HL-60/S4 treated with phorbol 12-myristate 13-acetate at 8.2 ng/mL for 4 days and 3 days (cell line): Measurements from ENCODE around the gene CAMTA1.

Experiments
- in situ Hi-C: fragments of 300-500 bp; cut with MboI; formaldehyde crosslinking; loops from 2 replicates; pipeline ENCODE4 v1.15.0; 2022; ENCODE audit warnings: low sequenced_read_pairs

The CAMTA1 gene

DNA sequence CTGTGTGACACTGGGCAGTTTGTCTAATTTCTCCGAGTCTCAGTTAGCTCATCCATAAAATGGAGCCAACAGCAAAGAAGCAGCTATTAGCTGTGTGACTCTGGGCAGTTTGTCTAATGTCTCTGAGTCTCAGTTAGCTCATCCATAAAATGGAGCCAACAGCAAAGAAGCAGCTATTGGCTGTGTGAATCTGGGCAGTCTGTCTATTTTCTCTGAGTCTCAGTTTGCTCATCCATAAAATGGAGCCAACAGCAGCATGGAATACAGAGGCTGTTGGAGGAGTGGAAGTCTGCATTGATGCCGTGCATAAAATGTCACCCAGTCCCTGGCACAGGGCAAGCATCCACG, 688.9 kb downstream of the CAMTA1 start:
- in situ Hi-C loops, result no loop called here

DNA sequence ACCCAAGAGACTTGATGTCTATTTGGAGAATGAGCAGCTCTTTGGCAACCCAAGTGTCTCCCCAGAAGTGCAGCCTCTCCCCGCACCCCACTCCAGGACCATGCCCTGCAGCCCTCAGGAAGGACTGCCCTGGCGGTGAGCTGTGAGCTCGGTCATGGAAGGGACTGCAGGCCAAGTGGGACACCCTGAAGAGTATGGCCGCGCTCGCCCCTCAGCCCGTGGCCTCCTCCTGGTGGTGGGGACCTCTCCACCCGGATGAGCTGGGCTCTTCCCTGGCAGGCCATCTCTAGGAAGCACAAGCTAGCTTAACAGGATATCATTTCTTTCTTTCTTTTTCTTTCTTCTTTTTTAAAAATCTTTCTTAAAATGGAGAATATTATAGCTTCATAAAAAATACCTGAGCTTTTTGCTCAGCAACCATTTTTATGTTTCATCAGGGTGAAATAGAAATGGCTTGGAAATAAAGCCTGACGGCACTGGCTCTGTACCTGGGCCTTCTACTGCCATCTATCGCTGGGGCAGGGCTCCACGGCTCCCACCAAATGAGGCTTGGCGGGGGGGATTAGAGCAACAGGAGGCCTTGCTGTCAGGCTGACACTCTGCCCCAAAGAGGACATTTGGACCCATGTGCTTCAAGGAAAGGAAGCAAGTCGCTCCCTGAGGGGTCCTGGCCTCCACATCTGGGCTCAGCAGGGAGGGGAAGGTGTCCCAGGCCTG, 689.7 kb downstream of the CAMTA1 start:
- in situ Hi-C loops, result no loop called here

DNA sequence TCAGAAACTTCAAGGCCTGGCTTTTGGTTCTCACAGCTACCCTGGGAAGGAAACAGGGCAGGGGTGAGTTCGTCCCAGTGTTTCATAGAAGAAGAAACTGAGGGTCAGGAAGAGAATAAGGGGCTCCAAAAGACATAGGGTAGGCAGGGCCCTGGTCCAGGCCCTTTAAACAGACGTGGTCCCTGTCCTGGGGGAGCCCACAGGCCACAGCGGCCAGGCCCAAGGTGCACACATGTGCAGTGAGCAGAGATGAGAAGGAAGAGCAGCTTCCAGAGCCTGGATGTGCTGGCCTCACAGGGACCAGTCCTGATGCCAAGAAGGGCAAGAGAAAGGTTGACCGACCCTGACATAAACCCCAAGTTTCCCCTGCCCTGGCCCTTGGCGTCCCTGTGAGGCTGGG, 690.4 kb downstream of the CAMTA1 start:
- in situ Hi-C loops, result no loop called here

DNA sequence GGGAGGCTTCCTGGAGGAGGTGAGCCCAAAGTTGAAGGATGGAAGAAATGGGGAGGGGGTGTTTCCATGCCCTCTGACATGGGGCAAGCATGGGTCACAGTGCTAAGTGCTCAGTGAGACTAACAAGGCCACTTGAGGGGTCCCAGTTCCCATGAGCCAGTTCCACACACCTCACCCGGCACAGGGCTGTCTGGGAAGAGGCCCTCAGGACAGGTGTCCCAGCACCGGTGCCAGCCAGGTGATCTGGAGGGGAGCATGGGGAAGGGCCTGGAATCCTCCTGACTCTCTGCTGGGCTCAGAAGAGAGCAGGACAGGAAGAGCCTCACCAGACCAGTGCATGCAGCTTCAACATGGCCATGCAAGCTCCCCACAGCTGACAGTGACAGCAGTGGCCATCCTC, 691.1 kb downstream of the CAMTA1 start:
- in situ Hi-C loops, result no loop called here

DNA sequence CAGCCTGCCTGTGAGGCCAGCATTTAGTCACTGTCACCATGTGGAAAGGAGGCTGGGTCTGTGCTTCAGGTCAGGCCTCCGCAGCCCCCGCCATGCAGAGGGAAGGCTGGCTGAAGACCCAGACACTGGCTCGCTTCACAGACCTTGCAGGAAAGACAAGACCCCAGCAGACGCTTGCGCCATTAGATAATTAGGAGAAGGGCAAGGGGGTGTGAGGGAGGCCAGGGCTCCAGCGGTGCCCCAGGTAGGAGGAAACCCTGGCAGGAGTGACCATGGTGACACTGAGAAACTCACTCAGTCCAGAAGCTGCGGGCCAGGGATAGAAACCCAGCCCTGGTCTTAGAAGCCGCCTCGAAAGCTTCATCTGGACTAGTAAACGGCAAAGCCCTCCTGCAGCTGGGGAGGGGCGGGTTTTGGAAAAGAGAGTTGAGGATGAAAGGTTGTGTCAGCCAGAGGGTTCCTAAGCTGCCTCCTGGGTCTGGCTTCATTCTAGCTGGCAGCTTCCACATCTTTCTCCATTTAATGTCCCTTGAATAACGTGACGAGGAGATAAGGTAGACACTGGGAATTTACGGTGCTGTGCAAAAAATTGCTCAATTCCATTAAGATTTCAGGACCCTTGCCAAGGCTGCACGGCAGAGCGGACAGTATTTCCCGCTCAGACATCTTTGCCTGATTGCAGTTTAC, 691.8 kb downstream of the CAMTA1 start:
- in situ Hi-C loops, result no loop called here

DNA sequence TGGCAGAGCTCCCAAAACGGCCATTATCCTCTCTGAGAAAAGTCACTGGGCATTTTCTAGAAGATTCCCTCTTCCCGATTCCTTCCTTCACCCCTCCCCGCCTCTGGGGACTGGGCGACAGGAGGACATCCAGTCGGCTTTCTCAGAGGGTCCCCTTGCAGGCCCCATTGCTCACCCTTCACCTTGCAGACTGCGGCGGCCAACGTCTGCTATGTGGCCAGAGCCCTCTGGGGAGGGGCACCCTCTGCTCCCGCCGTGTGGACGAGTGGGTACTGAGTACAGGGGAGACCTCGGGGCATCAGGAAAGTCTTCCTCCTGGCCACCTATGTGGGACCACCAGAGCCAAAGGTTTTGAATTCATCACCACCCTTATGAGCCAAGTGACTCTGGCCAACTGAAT, 692.3 kb downstream of the CAMTA1 start:
- in situ Hi-C loops, result no loop called here

DNA sequence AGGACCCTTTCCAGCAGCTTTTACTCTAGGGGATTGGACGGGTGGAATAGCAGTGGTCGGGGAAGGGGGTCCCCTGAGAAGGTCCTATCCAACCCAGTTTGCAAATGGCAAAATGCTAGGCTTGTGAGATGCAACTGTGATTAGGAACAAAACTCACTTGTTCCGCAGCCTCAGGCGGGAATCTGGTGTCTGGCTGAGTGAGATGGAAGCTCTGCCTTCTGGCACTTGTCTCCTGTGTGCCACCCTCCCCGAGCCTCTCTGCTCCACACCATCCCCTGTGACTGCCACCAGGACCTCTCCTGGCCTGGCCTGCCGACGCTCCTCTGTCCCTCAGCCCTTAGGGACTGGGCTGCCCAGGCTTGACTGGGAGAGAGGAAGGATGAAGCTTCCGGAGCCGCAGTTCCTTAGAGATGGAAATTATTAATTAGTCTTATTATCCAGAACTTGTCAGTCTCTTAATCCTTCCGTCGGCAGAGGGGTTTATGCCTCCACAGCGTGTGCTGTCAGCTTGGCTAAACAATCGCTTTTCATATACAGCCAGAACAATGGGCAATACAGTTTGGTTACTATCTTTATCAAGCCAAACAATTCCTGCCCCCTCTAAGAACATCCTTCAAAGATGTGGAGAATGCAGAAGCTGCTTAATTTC, 693.0 kb downstream of the CAMTA1 start:
- in situ Hi-C loops, result no loop called here

DNA sequence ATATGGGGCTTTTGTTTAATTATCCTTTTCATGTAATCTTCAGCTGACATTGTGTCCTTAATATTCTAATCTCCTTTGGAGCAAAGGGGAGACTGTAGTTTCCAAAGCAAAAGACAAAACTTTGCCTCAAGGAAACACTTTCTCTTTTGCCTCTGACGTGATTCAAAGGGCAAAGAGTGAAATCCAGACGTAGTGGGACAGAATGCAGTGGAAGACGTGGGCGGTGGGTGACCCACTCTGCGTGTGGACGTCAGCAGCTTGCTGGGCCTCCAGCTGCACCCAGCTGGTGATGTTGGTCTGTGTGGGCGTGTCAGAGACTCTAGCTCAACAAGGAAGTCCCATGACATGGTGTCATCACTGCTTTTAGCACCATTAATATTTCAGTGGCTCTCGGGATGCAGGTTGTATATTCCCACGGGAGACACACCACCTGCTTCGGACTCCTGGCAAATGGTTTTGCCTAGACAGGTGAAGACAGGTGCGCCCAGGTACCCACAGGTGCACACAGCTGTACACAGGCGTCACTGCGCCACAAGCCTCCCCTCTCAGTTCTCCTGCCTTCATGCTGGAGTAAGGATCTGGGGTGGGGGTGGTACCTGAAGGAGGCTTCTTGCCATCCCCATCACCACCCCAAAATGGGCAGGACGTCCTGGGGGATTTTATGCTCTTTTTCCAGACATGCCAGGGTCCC, 693.7 kb downstream of the CAMTA1 start:
- in situ Hi-C loops, result no loop called here

DNA sequence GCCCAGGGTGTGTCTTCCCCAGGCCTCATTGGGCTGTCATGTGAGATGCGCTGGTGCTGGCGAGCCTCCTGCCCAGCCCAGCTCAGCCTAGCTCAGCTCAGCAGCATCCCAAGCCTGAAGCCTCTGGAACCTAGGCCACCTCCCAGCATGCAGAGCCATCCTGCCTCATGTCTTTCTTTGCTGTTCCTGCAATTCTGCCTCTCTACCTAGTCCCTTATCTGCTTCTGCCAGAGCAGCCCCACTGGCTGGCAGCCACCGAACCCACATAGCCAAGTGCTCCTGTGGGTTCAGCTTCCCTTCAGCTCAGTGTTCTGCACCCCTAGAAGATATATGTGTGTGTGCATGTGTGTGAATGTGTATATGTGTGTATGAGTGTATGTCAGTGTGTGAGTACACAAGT, 694.3 kb downstream of the CAMTA1 start:
- in situ Hi-C loops, result no loop called here

DNA sequence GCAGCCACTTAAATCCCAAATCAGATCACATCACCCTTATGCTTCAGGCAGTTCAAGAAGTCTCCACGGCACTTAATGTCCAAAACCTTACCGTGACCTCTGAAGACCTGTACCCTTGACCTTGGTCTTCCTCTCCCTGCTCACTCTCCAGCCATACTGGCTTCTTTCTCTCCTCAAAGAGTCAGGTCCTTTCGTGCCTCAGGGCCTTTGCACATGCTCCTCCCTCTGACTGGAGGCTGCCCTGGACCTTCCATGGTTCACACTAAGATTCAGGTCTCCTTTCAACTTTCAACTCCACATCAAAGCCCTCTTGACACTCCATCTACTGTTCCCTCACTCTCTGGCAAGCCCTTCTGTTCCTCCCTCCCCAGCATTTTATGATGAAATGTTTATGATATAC, 695.9 kb downstream of the CAMTA1 start:
- in situ Hi-C loops, result no loop called here

DNA sequence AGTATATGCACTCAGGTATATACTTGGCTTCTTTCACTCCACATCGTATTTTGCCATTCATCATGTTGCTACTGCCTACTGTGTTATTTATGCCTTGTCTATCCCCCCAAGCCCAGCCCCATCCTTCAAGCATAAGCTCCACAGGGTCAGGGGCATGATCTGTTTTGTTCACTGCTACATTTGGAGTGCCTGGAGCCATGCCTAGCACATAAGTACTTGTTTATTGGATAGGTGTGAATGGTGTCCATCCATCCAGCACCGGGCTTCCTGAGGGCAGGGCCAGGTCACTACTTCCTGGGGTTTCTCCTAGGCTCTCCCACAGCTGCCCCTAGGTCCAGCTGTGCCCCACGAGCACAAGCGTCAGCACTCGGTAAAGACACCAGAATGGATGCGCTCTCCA, 696.8 kb downstream of the CAMTA1 start:
- in situ Hi-C loops, result no loop called here

DNA sequence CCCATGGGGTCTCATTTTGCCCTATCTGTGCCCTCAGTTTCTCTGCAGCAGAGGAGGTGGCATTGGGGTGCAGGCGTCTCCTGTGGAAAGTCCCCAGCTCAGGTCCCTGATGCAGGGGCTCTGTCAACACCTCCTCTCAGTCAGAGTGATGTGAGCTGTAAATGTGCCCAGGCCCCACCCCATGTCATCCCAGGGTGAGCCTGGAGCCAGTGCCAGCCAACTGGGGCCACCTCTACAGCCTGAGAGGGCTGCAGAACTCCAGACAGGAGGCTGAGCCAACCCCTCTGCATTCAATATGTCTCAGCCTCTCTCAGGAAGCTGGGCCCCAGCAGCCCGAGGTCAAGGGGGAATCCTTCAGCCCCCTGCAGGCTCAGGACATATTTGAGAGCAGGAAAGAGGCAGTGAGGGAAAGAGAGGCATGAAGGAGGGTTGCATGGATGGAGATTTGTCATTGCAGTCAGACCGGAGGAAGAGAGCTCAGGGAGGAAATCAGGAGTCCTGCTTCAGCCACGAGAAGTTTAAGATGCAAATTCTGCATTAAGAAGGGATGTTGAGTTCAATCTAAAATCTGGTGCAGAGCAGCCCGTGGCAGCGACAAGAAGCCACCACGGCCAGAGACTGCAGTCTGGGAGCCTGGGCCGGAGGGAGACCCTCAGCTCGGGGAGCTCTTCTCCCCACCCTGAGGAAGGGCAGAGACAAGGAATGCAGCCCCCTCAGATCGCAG, 697.7 kb downstream of the CAMTA1 start:
- in situ Hi-C loops, result no loop called here

DNA sequence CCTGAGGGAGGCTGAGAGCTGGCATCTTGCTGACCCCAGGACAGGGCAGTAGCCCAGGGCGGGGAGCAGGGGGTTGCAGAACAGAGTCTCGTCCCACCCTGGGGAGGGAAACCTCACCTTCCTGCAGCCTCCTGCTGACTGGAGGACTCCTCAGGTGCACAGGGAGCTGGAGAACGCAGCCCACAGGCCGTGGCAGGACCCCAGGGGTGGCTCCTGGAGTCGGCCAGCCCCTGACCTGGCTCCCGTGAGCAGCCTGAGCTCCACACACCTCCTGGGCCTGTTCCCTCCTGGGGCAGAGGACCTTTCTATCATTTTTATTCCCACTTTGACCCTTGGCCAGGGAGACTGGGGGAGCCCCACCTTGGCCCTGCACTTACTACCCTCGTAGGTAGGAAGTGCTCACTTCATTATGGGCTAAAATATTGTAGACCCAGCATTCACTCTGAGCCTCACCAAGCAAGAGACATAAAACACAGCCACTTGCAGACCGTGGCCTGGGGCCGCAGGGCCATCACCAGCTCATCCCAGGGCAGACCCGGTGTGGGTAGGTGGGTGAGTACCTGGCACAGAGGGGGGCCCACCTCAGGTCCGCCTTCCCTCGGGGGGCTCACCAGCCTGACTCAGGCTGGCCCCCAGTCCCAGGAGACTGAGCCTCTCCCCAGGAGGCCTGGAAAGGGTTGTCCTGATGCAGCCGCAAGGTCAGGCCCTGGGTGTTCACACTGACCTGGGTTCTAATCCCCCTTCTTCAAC, 698.6 kb downstream of the CAMTA1 start:
- in situ Hi-C loops, result no loop called here

DNA sequence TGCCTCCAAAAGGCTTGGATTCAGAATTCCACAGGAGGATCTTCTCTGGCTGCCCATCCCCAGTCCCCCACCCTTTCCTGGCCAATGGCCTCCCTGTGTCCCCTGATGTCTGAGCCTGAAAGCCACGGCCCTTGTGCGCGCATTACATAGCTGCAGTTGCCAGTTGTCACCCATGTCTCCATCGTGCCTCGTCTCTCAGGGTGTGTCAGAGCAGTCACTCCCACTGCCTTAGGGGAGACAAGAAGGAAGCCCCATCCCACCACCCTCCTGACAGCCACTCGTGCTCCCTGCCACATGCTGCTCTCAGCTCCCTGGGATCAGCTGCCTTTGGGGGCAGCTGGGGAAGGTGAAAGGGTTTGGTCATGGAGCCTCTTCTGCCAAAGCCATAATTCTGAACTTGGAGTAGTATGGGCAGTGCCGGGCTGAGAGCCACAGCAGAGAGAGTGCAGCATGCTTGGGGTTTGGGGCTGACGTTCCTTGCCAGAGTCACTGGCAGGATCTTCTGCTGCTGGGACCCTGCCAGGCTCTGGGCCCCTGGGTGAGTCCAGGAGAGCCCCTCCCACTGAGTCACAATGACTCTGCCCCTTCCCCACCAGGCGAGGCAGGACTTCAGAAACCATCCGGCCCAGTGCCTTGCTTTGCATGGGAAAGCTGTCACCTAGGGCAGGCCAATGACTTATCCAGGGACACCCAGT, 700.0 kb downstream of the CAMTA1 start:
- in situ Hi-C loops, result no loop called here

DNA sequence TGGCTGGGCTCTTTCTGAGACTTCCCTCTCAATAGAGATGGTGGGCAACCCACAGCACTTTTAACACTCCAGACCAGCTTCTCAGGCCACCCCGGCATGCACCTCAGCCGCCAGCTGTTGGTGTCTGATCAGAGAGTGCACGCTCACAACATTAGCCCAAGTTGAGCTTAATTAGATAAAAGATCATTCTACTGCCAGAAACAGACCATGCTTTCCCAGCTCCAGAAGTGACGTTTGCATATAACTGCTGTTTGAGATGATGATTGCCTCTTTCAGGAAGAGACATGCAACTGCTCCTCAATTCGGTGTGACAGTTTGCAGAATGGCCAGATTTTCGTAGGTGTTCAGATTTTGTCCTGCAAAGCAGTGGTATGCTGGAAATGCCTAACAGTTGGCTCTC, 700.6 kb downstream of the CAMTA1 start:
- in situ Hi-C loops, result no loop called here

DNA sequence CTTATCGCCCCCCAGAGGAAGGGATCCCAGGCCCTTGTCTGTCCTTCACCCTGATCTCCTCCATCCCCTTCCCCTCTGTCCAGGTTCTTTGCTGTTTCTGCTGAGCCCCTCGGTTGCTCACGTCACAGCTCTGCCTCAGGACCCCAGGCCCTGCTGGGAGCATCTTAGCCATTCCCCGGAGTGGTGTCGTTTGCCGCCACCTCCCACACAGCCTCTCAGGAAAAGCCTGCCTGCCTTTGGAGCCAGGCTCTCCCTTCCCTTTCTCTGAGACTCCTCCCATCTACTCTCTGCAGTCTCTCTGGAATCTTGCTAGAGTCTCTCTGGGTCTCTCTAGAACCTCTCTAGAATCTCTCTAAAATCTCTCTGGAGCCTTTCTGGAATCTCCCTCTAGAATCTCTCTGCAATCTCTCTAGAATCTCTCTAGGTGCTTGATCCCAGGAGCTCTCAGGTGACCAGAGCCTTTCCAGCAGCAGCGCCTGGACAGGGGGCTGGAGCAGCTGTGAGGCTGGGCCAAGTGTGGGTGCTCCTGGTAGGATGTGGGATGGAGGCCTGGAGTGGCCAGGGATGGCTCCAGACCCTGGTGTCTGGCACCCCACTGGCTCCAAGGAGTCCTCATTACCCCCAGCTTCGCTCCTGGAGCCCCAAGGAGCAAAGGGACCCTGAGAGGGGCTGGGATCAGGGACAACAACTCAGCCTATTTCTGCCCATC, 702.7 kb downstream of the CAMTA1 start:
- in situ Hi-C loops, result no loop called here

DNA sequence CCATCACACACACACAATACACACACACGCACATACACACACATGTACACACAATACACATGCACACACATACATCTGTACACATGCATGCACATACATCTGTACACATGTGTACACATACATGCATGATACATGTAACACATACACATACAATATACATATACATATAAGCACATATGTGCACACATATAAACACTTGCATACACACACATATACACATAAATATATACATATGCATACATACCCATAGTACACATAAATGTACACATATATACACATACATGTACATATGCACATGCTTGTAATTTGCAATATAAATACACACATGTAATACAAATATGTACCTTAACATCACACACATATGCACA, 703.2 kb downstream of the CAMTA1 start:
- in situ Hi-C loops, result no loop called here

DNA sequence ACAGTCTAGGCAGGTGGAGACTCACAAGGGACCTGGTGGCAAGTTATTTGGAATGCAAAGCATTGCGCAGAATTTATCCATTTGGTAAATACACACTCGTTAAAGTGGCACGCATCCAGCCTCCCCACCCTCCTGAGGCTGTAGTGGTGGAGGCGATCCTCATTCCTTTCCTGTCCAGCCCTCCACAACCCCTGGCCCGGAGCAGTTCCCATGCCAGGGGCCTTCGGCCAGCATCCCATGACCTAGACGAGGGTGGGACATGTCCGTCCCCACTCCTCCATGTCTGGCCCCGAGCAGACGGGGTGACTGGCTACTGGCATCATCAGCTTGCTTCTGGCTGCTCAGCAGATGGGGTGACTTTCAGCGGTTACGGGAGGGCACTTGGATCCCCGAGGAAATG, 704.3 kb downstream of the CAMTA1 start:
- in situ Hi-C loops, result no loop called here

DNA sequence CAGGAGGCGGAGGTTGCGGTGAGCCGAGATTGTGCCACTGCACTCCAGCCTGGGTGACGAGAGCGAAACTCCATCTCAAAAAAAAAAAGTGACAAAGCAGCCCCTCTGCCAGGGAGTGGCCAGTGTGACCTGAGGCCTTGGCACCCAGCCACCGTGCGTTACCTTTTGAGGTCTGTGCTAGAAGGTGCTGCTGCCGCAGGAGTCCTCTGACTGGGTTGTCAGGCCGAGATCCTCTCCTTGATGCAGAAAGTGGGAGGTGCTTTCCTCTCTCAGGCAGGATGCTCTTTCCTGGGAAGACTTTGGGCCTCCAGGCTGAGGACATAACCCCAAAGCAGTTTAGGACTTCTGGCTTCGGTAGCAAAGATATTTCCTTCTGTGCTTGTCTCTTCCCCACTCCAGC, 705.3 kb downstream of the CAMTA1 start:
- in situ Hi-C loops, result no loop called here
